ENCODE measurements around the gene NANOS1.

DNA sequence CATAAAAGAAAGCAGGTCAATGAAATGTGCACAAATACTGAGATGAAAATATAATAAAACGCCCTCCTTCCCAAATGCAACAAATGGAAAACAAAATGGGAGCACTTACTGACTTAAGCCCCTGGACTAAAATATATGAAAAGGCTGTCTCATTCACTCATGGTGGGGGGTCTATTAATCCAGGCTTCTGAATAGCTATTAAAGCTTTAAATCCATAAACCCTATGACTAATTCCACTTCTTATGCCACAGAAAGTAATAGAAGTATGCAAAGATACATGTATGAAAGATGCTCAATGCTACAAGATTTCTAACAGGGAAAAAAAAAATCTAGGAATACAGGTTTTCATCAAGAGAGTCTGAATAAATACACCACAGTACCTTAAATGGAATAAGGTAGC lies 30.6 kb downstream of the NANOS1 start:
- TF ChIP-seq CTCF (IDR thresholded peaks at IDR 0.05) (no peak), POLR2A (IDR thresholded peaks at IDR 0.05) (no peak), POLR2AphosphoS5 (IDR thresholded peaks at IDR 0.05) (no peak)

Measured in sigmoid colon (tissue), 4 donors.